Measurements from ENCODE around the gene SMARCB1.

- TF ChIP-seq POLR2AphosphoS5 (IDR thresholded peaks at IDR 0.05; ENCODE audit: low read depth, low read length), result no peak
- no peak for TF ChIP-seq TAF1 (IDR thresholded peaks at IDR 0.05; ENCODE audit: borderline replicate concordance, insufficient read depth, low read length)
- TF ChIP-seq FOXP2 (optimal IDR thresholded peaks at IDR 0.05; ENCODE audit: borderline replicate concordance, extremely low read depth, extremely low read length, insufficient read depth), result no peak
- TF ChIP-seq SIN3A (IDR thresholded peaks at IDR 0.05; ENCODE audit: borderline replicate concordance, insufficient read depth, low read length), result no peak
- TF ChIP-seq REST (IDR thresholded peaks at IDR 0.05; ENCODE audit: insufficient read depth in 1 of 2, low read depth in 2 of 2, low read length in 2 of 2), result no peak
These were observed 4.3 kb downstream of the SMARCB1 start for GRCh38 chr22:23790819-23791737.

Measured in PFSK-1 (cell line).